GM12892 (cell line): Measurements from ENCODE around the gene COL11A2.

Source experiments
- POLR2AphosphoS5 ChIP-seq: IDR thresholded peaks from 2 replicates; pipeline ENCODE4 v1.6.1; 2011; ENCODE audit warnings: low read depth, low read length, control low read depth
- TAF1 ChIP-seq: IDR thresholded peaks from 2 replicates; pipeline ENCODE4 v1.6.1; 2011; ENCODE audit warnings: low read depth, mild to moderate bottlenecking, control low read depth, low read length, borderline replicate concordance

- TF ChIP-seq TAF1 (no peak), POLR2AphosphoS5 (no peak)
These were observed 75.2 kb downstream of the COL11A2 start for GRCh38 chr6:33116841-33117711.
